ENCODE data around the gene MYMX. TPM values are rescaled to one million over a fixed set of nuclear protein-coding genes. Genes with fewer than 3 reads are reported as not detected.

Gene MYMX
- total RNA-seq, 1 experiment from 2014 or later = not detected

- H3K36me3 ChIP-seq (ENCODE audit: control insufficient read depth in 1 of 2, insufficient read depth in 2 of 2, low read length in 2 of 2) = peaks cover 55 to 73% of the 10 kb centered on the region in 2 experiments
Observed at GRCh38 chr6:44251576-44252524, 35.1 kb downstream of the MYMX start.

More at GRCh38 chr6:44251576-44252524, 35.1 kb downstream of the MYMX start:
- H3K79me2 ChIP-seq (ENCODE audit: insufficient read depth, low read length) = peaks cover 73% of the 10 kb centered on the region
- no peak overlapping the region; the same call in 1 of the 2 replicates for H3K27ac ChIP-seq (ENCODE audit: low read depth, low read length)
- H3K9me3 ChIP-seq (ENCODE audit: control insufficient read depth in 1 of 2, insufficient read depth in 1 of 2, low read depth in 1 of 2, low read length in 2 of 2) = no peaks in the 10 kb centered on the region
- RAD21 ChIA-PET (ENCODE audit: low non-redundant PET in 1 of 2, low total read pairs in 2 of 2, uncharacterized antibody in 2 of 2, unreplicated experiment in 2 of 2) = no interaction called here
- H3K4me3 ChIP-seq (replicated peaks in 1 of 2; ENCODE audit: low read depth in 1 of 2, low read length in 2 of 2) = no peak overlapping the region
- no peak for ATAC-seq
- intact Hi-C loops (cut with micrococcal nuclease) = loop anchor here (5.0 kb wide), 1 partner anchor 155 kb away; no protein-coding TSS in a partner anchor
- no peak overlapping the region for H2AFZ ChIP-seq (ENCODE audit: low read depth, low read length, poor library complexity, severe bottlenecking)
- peaks cover 70% of the 10 kb centered on the region for H4K20me1 ChIP-seq (ENCODE audit: insufficient read depth)
- no TSS peak for BruUV-seq (replicated peaks)
- DNase-seq (ENCODE audit: low read depth, low spot score) = no peak
- TF ChIP-seq EZH2 (IDR thresholded peaks at IDR 0.05) (no peak), REST (IDR thresholded peaks at IDR 0.05; ENCODE audit: low read depth) (no peak), CEBPB (IDR thresholded peaks at IDR 0.05; ENCODE audit: low read depth) (no peak), FOSL1 (IDR thresholded peaks at IDR 0.05; ENCODE audit: low read depth) (no peak), MAX (IDR thresholded peaks at IDR 0.05) (no peak), EGR1 (IDR thresholded peaks at IDR 0.05; ENCODE audit: low read depth) (no peak), SIN3A (IDR thresholded peaks at IDR 0.05; ENCODE audit: low read depth) (no peak), POLR2AphosphoS5 (IDR thresholded peaks at IDR 0.05; ENCODE audit: low read depth, low read length) (no peak)
- POLR2A ChIA-PET = no interaction called here
- H3K9me2 ChIP-seq (ENCODE audit: insufficient read depth) = no peaks in the 10 kb centered on the region
- H3K27me3 ChIP-seq (ENCODE audit: insufficient read depth, low read length) = no peaks in the 10 kb centered on the region
- CTCF ChIA-PET = interaction anchor here (2.2 kb wide), 1 partner anchor 79 kb away, joined by 6 read pairs; no protein-coding TSS in a partner anchor
- no peak overlapping the region for H3K9ac ChIP-seq (ENCODE audit: low read length)
- no peak overlapping the region for H3K4me2 ChIP-seq (ENCODE audit: low read length)
- H3K4me1 ChIP-seq (ENCODE audit: control insufficient read depth in 1 of 2, insufficient read depth in 2 of 2, low read length in 2 of 2) = peaks cover 8 to 32% of the 10 kb centered on the region in 2 experiments
